ENCODE results near the gene KCNK10.

The KCNK10 gene

GRCh38 chr14:88168498-88169165 is 154.4 kb downstream of the KCNK10 start:
- DNase-seq = peak; percentile 32 to 34

GRCh38 chr14:88168025-88168424 is 155.0 kb downstream of the KCNK10 start:
- DNase-seq = no peak

DNA sequence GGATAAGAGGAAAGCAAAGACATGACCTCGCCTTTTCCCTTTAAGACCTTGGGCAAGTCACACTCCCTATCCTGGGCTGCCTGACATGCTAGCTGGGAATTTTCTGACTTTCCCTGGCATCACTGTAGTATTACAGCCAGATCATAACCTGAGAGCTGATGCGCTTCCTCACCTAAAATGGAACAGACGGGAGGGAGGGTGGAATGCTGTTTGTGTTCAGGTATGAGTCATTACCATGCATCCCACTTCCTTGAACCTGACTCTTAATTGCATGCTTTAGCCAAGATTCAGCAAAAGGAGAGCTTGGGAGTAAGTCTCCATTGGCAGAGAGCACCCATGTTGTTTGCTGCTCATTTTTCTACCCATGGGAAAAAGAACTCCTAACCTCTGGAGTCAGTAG is 156.5 kb downstream of the KCNK10 start:
- DNase-seq = no peak

DNA sequence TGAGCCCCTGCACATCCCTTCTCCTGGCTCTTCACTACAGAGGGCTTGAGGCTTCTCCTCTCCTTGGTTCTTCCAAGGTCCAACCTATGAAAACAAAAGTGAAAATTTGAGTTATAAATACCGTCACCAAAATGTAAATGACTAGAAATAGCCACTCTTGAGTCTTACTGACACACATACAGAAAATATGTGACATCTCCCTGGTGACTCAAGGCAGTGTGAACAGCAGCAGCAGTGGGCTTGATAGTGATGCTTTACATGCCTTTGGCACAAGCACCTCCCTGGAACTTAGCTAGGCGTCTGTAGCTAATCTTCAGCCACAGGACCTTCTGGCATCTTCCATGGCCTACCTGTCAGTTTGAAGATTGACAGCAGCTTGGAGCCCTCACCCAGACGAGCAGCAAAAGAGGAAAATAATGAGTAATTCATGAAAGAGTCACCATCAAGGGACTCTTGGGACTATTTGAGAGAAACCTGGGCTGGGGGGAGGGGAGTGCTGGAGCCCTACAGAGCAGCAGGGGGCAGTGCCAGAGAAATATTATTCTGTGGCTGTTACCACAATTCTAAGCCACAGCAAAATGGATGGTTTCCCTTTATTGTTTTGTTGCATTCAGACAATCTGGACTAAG is 158.0 kb downstream of the KCNK10 start:
- DNase-seq = no peak

DNA sequence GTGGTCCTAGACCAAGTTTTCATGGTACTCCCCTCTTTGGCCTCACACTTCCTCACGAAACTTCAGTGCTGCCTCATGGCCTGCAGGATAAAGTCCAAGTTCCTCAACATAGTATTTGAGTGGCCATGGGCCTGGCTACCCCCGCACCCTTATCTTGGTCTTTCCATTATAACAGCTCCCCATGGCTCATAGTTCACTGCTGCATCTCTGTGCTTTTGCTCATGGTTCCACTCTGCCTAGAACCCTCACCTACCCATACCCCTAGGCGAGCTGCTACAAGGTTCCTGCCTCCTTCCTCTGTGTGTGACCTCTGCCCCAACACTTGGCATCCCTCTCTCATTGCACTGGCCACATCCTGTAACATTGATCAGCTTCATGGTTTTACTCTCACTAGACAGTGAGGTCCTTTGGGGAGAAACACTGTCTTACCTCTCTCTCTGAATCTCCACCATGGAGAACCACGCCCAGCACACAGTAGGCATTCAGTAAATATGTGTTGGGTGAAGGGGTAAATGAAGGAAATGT is 159.3 kb downstream of the KCNK10 start:
- no peak for DNase-seq

DNA sequence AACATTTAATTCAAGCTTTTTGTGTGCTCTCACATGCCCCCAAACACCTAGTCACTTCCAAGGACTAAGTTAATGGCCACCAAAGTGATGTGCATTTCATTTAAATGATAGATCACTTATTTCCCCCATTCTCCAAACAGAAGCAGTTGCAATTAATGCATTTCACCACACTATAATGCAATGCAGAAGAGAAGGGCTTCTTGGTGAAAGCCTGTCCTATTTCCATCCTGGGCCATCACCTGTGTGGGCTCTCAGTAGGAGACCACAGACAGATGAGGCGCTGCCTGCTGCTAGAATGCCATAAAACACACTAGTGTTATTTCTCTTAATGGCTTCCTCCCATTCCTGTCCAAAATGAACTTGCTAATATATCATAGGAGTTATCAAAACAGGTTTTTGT is 166.9 kb downstream of the KCNK10 start:
- no peak for DNase-seq

GRCh38 chr14:88154926-88155325 is 168.1 kb downstream of the KCNK10 start:
- no peak for DNase-seq

DNA sequence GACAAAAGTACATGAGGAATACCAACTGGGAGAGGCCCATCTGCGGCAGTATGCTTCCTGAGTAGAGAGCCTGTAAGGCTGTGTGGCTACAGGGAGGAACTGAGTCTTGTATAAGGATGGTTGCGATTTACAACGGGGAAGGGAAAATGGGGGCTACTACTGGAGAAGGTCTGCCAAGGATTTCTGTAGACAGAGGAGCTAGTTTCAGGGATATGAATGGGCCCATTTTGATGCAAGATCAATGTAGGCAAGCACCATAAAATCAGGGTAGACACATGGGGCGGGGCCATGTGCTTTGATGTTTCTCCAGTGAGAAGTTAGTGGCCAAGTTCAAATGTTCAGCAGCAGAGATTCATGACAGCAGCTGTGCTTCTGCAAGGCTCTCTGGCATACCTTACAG is 168.7 kb downstream of the KCNK10 start:
- DNase-seq = no peak

GRCh38 chr14:88146881-88147649 is 176.0 kb downstream of the KCNK10 start:
- DNase-seq = no peak

- DNase-seq = no peak
Observed at GRCh38 chr14:88143810-88144209, 179.3 kb downstream of the KCNK10 start.

- no peak for DNase-seq
Observed at GRCh38 chr14:88142997-88143396, 180.1 kb downstream of the KCNK10 start.

DNA sequence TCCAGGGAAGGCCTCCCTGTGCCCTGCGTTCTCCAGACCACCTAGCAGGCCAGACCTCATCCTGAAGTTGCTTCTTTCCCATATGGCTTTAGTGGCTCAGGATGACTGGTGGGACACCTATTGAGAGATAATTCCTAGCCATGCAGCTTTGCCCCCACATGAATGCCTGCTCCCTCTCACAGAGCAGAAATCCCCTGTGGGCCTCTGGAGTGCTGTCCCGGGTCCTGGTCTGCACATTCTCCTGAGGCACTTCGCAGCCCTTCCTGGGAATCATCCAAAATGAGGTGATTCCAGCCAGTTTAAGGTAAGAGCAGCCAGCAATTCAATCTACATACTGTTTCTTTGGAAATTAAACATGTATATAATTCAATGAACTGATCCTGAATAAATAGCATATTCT is 182.2 kb downstream of the KCNK10 start:
- no peak for DNase-seq

DNA sequence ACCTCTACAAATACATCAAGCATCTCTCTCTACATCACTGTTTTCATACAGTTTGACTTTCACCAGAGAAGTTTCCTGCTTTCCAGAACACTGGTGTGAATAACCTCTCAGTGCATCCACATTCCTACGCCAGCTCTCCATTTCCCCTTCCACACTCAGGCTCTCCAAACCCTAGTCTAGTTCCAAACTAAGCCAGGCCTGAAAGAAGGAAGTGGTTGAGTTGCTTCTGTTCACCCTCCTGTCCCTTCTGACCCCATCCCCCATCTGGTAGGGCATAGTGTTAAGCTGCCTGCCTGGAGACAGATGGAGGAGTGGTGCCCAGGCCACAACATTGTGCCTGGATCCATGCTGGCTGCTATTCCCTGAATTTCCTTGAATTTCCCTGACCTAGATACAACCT is 185.7 kb downstream of the KCNK10 start:
- DNase-seq = no peak
